Kidney (tissue), 14 donors: ENCODE results near the gene TAOK3. TPM values are rescaled to one million over a fixed set of nuclear protein-coding genes. Genes with fewer than 3 reads are reported as not detected.

Experiments used
- DNase-seq, 5 donors: peaks; one replicate each; pipeline ENCODE4 v3.0.0-alpha.2; 2013 to 2020
- FAIRE-seq: peaks from 2 replicates; lab custom pipeline; 2012; peaks lifted over from hg19 to GRCh38; lab: Jason Lieb, UNC
- H3K27ac ChIP-seq, 2 donors: one replicate each; pipeline ENCODE4 v1.7.0; 2013; ENCODE audit warnings: low read depth in 2 of 2, low read length in 2 of 2, inconsistent platforms in 1 of 2
- H3K27me3 ChIP-seq: one replicate; pipeline ENCODE4 v1.7.1; 2013; ENCODE audit warnings: low read length, inconsistent platforms; ENCODE audit not compliant: control insufficient read depth, insufficient read depth
- H3K36me3 ChIP-seq, 3 donors: one replicate each; pipeline versions ENCODE4 v1.7.0 to v1.7.1; 2013; ENCODE audit warnings: low read length in 3 of 3, control low read depth in 1 of 3, inconsistent platforms in 1 of 3; ENCODE audit not compliant: insufficient read depth in 3 of 3, control insufficient read depth in 2 of 3
- H3K4me1 ChIP-seq, 3 donors: one replicate each; pipeline versions ENCODE4 v1.7.0 to v1.7.1; 2013; ENCODE audit warnings: low read length in 3 of 3, inconsistent platforms in 1 of 3, low read depth in 1 of 3; ENCODE audit not compliant: control insufficient read depth in 2 of 3, insufficient read depth in 2 of 3
- H3K4me3 ChIP-seq, 3 donors: one replicate each; pipeline versions ENCODE4 v1.7.0 to v1.8.1; 2013; ENCODE audit warnings: low read length in 3 of 3, control low read depth in 1 of 3, inconsistent platforms in 1 of 3
- H3K9ac ChIP-seq, 3 donors: one replicate each; pipeline versions ENCODE4 v1.7.0 to v1.7.1; 2013; ENCODE audit warnings: low read length in 3 of 3, control low read depth in 1 of 3, inconsistent platforms in 1 of 3
- H3K9me3 ChIP-seq, 3 donors: one replicate each; pipeline versions ENCODE4 v1.7.0 to v1.7.1; 2013; ENCODE audit warnings: low read length in 3 of 3, control low read depth in 1 of 3, inconsistent platforms in 1 of 3; ENCODE audit not compliant: control insufficient read depth in 2 of 3, insufficient read depth in 1 of 3
- intact Hi-C: fragments of 100-400 bp; cut with DNase I; formaldehyde crosslinking; loops from one replicate; pipeline ENCODE4 v1.11.1; 2022
- polyA plus RNA-seq: library from polyadenylated mRNA; stranded (reverse); fragments of 350-450 nt; fragmentation: Illumina TruSeq; extraction: RNeasy Lipid Tissue Mini Kit (QIAGEN cat#74804); gene quantifications from one replicate; pipeline ENCODE4 v1.2.3, GENCODE V29; 2014; ENCODE audit warnings: low read depth, low replicate concordance; ENCODE audit not compliant: insufficient read depth
- total RNA-seq: library from RNA; stranded (reverse); fragmentation: NEBNext Ultra II Directional; extraction: Animal tissue kit (Norgen Biotek cat#: 25700); gene quantifications from one replicate; pipeline ENCODE4 v1.2.1, GENCODE V29; 2021
- TF ChIP-seq, protein P1 (sequence below): IDR thresholded peaks from 3 replicates; pipeline ENCODE4 v1.5.1; 2012; ENCODE audit warnings: mild to moderate bottlenecking, moderate library complexity, borderline replicate concordance; ENCODE audit not compliant: insufficient read depth; ENCODE audit errors: extremely low read depth
- donor health status: control.
- donor health status: control.
- donor health status: control.
- donor health status: control.
- donor health status: control.
- donor health status: DM: yes; HTN: yes; CAD: no.
- donor health status: Normal renal cell carcinoma (clear cell type).

TAOK3 gene
- total and polyA plus RNA-seq, 2 donors from 2014 or later, result 14.0 to 36.1 TPM

DNA sequence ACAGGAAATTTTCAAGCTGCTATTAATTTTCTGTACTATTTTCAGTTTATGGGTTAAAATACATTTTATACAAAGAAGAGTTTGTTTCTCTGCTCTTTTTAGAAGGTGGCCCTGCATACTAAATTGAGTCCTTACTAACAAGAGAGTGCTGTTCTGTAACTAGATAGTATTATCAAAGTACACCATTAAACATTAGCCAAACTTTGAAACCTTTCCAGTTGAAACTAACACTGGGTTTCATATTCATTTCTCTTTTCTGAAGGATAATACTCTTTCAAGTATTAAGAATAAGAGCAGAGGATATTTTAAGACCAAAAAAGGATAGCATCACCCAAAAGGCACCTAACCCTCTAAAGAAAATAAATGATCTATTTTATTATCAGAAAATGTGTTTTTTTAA is 189.6 kb downstream of the TAOK3 start:
- TF ChIP-seq, protein P1, sequence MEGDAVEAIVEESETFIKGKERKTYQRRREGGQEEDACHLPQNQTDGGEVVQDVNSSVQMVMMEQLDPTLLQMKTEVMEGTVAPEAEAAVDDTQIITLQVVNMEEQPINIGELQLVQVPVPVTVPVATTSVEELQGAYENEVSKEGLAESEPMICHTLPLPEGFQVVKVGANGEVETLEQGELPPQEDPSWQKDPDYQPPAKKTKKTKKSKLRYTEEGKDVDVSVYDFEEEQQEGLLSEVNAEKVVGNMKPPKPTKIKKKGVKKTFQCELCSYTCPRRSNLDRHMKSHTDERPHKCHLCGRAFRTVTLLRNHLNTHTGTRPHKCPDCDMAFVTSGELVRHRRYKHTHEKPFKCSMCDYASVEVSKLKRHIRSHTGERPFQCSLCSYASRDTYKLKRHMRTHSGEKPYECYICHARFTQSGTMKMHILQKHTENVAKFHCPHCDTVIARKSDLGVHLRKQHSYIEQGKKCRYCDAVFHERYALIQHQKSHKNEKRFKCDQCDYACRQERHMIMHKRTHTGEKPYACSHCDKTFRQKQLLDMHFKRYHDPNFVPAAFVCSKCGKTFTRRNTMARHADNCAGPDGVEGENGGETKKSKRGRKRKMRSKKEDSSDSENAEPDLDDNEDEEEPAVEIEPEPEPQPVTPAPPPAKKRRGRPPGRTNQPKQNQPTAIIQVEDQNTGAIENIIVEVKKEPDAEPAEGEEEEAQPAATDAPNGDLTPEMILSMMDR, result no peak
- Histone ChIP-seq H3K4me1 (peaks cover 2 to 10% (median 5%) of the 10 kb centered on the region in 3 donors), H3K36me3 (peaks cover 2 to 8% (median 5%) of the 10 kb centered on the region in 3 donors), H3K27me3 (no peaks in the 10 kb centered on the region), H3K27ac (no peak overlapping the region), H3K4me3 (no peak overlapping the region), H3K9ac (no peak overlapping the region), H3K9me3 (no peaks in the 10 kb centered on the region)
- intact Hi-C loops, result no loop called here
- FAIRE-seq (peak; percentile 19), DNase-seq (no peak)

DNA sequence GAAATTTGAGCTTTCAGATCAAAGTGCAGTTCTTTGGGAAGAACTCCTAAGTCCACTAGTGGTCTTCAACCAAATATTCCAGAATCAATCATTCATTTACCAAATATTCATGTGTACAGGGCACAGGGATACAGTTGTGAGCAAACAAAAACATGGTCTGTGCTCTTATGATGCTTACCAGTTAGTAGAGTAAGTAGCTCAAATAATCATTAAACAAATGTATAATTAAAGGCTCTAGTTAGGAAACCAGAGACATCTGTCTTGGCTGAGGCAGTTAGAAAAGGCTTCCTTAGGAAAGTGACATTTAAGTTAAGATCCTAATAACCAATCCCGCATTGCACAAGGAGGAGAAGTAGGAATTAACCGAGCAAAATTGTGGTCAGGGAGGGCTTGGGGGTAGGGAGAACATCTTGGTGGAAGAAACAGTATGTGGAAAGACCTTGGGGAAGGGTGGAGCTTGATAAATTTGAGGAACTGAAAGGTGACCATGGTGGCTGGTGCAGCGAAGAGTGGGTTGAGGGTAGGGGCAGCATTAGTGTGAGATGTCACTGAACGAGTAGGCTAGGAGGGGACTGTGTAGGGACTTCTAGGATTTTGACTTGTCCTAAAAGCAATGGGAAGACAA is 196.8 kb downstream of the TAOK3 start:
- FAIRE-seq, result no peak
- Histone ChIP-seq H3K27me3 (no peaks in the 10 kb centered on the region), H3K9ac (no peak overlapping the region), H3K36me3 (peaks cover 0 to 22% (median 20%) of the 10 kb centered on the region in 3 donors), H3K27ac (no peak overlapping the region), H3K9me3 (no peaks in the 10 kb centered on the region), H3K4me1 (no peaks in the 10 kb centered on the region), H3K4me3 (no peak overlapping the region)
- intact Hi-C loops, result no loop called here
- no peak for DNase-seq
- TF ChIP-seq, protein P1, result no peak

DNA sequence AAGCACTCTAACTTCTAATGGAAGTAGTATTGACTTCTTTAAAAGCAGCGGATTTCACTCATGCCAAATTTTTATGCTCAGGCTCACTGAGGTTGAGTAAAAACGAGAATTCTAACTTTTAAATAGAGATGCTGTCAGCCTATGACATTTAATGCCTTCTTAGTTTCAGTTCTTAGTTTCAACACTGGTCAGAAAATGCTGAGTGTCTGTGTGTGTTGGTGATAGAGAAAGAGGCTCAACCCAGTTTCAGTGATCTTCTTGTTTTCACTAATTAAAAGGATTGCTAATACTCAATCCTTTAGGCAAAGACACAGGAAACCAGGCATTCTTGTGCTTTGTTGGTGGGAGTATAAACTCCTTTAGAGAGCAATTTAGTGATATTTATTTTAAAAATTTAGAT is 205.8 kb downstream of the TAOK3 start:
- H3K27ac ChIP-seq, result no peak overlapping the region
- FAIRE-seq (no peak), DNase-seq (no peak)
- TF ChIP-seq, protein P1, result no peak
- no peaks in the 10 kb centered on the region for H3K4me1 ChIP-seq
- H3K36me3 ChIP-seq, result peaks cover 0 to 19% (median 7%) of the 10 kb centered on the region in 3 donors
- H3K9me3 ChIP-seq, result no peaks in the 10 kb centered on the region
- no peaks in the 10 kb centered on the region for H3K27me3 ChIP-seq
- intact Hi-C loops, result no loop called here
- H3K4me3 ChIP-seq, result no peak overlapping the region
- H3K9ac ChIP-seq, result no peak overlapping the region
